AG08395 (cell line): ENCODE data around the gene ZNF396.

ENCODE experiments used
- DNase-seq: peaks from one replicate; pipeline ENCODE4 v3.0.0; 2012; ENCODE audit warnings: mixed read lengths, low spot score

The ZNF396 gene

DNA sequence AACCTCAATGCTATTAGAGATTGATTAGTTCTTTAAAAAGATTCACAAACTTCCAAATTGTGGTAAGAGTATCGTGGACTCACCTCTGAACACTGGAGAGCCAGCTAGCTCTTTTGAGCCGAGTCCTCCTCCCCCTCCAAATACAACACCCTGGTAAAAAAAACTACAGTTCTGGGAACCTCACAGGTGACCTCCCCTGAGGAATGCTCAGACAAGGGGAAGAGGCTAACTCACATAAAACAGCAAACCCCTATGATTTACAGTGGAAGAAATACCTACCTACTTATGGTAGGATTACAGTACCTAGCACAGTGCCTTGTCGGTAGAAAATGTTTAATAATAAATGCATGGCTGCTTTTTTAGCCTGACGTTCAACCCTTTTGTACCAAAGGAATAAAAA, 41.3 kb downstream of the ZNF396 start:
- DNase-seq, result no peak

DNA sequence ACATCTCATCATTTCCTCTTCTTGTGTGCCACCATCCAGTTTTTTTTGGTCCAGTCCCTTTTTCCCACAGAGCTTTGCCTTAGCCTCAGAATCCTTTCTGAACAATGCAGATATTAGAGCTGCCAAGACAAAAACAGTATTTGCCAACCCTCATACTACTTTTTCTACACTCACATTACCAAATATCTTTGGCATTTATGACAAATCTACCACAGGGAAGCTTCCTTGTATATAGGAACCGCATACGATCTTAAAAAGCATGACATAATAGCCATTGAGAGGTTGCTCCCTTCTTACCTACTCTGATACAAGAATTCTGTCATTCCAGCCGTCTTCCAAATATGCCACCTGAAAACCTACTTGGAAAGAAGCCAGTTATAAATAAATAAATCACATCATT, 42.3 kb downstream of the ZNF396 start:
- peak; percentile 6 for DNase-seq

DNA sequence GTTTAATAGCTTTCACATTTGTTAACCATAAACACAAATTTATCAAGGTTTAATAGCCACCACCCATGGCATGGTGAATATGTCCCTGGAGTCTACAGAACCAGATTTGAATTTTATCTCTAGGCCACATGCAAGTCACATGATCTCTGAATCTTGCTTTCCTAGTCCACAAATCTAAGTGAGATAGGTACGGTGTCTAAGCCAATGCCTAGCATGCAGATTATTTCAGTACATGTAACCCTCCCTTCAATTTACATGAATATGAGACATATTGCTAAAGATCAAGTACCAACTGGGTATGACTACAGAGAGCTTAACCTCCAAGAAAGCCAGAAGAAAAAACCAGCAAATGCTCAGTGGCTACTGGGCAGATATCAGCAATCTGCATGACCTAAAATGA, 42.9 kb downstream of the ZNF396 start:
- DNase-seq, result no peak

DNA sequence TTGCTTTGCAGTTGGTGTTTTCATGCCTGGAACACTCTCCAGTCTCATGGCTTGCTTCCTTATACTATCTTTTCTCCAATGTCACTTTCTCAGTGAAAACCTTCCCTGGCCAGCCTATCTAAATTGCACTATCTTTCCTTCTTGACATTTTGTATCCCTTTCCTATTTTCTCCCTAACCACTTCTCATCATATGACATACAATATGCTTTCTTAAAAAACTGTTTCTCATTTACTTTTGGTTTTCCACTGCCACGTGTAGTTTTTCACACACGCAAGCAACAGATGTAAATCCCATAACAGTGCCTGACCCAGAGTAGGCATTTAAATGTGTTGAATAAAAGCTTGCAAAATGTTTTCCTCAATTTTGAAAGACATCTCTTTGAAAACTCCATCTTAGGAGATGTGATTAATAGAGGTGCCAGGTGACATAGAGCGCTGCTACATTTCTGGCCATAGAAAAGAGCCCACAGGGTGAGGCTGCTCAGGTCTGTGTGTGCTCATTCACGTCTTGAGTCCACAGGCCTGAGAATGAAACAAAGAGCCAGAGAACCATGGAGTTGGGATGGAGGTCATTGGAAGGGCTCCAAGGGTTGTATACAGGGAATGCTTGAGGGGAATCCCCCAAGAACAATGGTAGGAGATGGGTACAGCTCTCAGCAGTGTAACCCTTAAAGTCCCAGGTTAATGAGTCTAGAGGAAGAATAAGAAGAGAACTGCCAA, 45.6 kb downstream of the ZNF396 start:
- no peak for DNase-seq

DNA sequence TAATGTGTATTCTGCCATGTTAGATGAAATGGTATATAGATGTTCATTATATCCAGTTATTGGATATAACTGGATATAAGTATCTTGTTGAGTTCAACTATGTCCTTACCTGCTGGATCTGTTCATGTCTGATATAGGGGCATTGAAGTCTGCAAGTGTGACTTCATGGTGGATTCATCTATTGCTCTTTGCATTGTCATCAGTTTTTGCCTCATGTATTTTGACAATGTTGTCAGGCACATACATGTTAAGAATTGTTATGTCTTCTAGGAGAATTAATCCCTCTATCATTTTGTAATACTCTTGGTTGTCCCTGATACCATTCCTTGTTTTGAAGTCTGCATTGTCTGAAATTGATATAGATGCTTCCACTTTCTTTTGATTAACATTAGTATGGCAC, 48.3 kb downstream of the ZNF396 start:
- no peak for DNase-seq

DNA sequence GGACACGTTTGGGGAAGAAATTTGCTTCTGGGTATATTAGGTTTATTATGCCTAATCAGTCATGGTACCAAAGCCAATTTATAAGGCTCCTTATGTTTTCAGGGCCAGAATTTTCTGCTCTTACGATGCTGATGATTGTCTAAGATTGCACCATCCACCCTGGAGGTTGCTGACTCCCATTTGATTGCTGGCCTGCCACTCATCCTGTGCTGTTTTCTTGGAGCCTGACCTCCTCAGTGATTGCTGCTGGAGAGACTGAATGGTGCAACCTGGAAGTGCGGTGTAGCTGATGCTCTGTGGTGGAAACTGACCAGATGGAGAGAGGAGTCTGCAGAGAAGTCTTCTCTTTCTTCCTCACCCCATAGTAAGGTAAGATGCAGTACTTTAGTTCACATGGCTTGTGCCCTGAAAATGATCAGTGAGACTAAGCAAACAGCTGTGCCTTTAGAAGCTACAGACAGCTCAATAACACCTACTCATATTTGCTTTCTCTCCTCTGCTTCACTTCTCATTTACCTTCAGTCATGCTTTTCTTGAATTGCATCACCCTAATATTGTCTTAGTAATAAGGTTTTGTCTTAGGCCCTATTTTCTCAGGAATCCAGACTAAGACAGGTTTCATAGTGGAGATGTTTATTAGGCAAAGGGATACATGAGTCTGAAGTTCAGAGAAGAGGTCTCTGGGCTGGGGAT, 50.3 kb downstream of the ZNF396 start:
- DNase-seq, result no peak

DNA sequence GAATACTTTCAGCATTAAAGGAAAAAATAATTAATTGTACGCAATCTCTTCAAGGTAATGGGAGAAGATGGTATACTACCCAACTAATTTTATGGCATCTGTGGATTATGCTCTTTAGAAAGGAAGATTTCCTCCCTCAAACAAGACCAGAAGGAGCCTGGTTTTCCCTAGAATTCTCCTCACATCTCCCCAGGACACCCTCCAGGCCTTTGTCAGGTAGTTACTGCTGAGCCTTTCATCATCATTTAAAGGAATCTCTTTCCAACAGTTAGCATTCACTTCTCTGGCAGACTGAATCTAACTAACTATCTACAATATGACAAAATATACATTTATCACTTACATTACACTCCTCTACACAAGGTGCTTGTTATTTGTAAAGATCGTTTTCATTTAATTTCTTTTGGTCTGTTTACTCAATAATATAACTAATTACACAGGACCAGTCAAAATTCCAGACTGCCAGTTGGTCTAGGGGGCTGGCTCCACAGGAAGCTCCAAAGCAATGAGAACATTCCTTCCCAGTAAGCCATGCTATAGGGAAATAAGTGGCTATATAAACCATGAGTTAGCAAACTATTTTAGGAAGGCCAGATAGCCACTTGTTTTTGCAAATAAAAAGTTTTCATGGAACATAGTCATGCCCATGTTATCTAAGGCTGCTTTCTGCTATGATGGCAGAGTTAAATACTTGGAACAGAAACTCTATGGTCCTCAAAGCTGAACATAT, 52.0 kb downstream of the ZNF396 start:
- DNase-seq, result peak; percentile 13

DNA sequence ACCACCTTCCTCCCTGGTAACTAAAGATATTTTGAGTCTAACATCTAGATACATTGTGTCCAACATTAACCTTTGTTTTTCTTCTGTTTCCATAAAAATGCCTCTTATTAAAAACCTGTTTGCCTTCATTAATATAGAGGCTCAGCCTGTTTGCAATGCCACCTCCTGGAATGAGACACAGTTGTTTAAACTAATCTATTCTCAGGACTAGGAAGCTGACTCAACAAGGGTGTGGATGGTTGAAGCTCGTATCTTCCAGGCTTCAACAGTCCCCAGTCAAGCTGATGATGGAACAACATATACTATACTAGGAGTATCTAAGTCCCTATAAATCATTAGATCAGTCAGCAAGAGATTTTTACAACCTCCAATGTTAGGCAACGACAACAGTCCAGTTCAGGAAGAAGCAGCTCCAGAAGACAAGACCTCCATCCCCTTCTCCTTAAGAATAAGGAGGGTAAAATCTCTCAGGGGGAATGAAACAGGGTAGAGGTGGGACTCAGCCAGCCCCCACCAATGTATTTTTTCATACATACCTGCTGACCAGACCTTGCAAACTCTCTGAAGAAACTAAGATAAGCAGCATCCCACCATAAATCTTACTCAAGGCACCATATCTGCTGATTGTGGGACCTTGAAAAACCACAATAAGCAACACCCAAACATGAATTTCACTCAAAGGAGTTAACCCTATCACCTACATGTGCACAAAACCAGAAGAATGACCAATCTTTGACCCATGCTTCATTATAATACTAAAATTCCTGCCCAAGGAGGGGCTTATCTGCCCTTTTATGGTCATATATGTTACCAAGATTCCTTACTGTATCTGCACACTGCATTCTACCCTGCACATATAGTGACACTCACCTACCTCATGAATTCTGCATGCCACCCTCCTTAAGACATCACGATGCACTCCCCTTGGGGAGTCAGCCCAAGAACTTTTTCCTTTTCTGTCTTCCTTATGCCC, 54.4 kb downstream of the ZNF396 start:
- DNase-seq, result peak; percentile 4
